HepG2 (cell line): Measurements from ENCODE around the gene CLDN14. TPM values are rescaled to one million over a fixed set of nuclear protein-coding genes. Genes with fewer than 3 reads are reported as not detected.
A peak's percentile ranks its signal among the peaks of the same experiment; 100 is the strongest.

Experiments used
- AHR ChIP-seq: IDR thresholded peaks from 2 replicates; pipeline ENCODE4 v1.6.1; 2018; ENCODE audit warnings: missing genetic modification reagents, missing compliant biosample characterization
- ARNT ChIP-seq: fragments of 450-650 bp; IDR thresholded peaks from 2 replicates; pipeline ENCODE4 v1.6.1; 2017
- ATF7 ChIP-seq, 2 experiments: fragments of 450-650 bp in 1 of 2; sonication (generic) in 1 of 2; formaldehyde crosslinking in 1 of 2; IDR thresholded peaks; 2 replicates each; pipeline versions ENCODE4 v1.4.0 to v1.6.1; 2016 to 2020; ENCODE audit warnings: antibody characterized with exemption in 1 of 2, mild to moderate bottlenecking in 1 of 2, missing genetic modification reagents in 1 of 2
- CREBL2 ChIP-seq: sonication (generic); formaldehyde crosslinking; IDR thresholded peaks from 2 replicates; pipeline ENCODE4 v1.8.1; 2023; ENCODE audit warnings: missing genetic modification reagents, mild to moderate bottlenecking, borderline replicate concordance
- EED ChIP-seq: sonication (generic); formaldehyde crosslinking; IDR thresholded peaks from 2 replicates; pipeline ENCODE4 v1.5.0; 2020; ENCODE audit warnings: mild to moderate bottlenecking, missing genetic modification reagents
- ESRRA ChIP-seq: sonication (generic); formaldehyde crosslinking; IDR thresholded peaks from 2 replicates; pipeline ENCODE4 v1.5.1; 2020; ENCODE audit warnings: mild to moderate bottlenecking, low read depth, missing genetic modification reagents
- NFKB2 ChIP-seq: sonication (generic); formaldehyde crosslinking; IDR thresholded peaks from 2 replicates; pipeline ENCODE4 v1.4.0; 2020; ENCODE audit warnings: missing genetic modification reagents, borderline replicate concordance
- PHF21A ChIP-seq: sonication (generic); formaldehyde crosslinking; IDR thresholded peaks from 2 replicates; pipeline ENCODE4 v1.5.0; 2020; ENCODE audit warnings: mild to moderate bottlenecking, missing genetic modification reagents
- SIX1 ChIP-seq: sonication (generic); formaldehyde crosslinking; IDR thresholded peaks from 2 replicates; pipeline ENCODE4 v1.4.0; 2020; ENCODE audit warnings: missing genetic modification reagents, borderline replicate concordance
- SRF ChIP-seq: IDR thresholded peaks from 2 replicates; pipeline ENCODE4 v1.6.1; 2011; ENCODE audit warnings: mild to moderate bottlenecking, low read depth, low read length, moderate library complexity
- XBP1 ChIP-seq: sonication (generic); formaldehyde crosslinking; IDR thresholded peaks from 2 replicates; pipeline ENCODE4 v1.5.0; 2020; ENCODE audit warnings: missing genetic modification reagents
- YEATS4 ChIP-seq: sonication (generic); formaldehyde crosslinking; IDR thresholded peaks from 2 replicates; pipeline ENCODE4 v1.4.0; 2020; ENCODE audit warnings: missing genetic modification reagents, borderline replicate concordance
- ZBTB43 ChIP-seq: sonication (generic); formaldehyde crosslinking; conservative IDR thresholded peaks from 2 replicates; pipeline ENCODE4 v1.4.0; 2020; ENCODE audit warnings: missing genetic modification reagents
- ZFP37 ChIP-seq: sonication (generic); formaldehyde crosslinking; IDR thresholded peaks from 2 replicates; pipeline ENCODE4 v1.4.0; 2020; ENCODE audit warnings: missing genetic modification reagents, borderline replicate concordance
- ZFP91 ChIP-seq: sonication (generic); formaldehyde crosslinking; IDR thresholded peaks from 2 replicates; pipeline ENCODE4 v1.9.0; 2022; ENCODE audit warnings: missing genetic modification reagents, mild to moderate bottlenecking, borderline replicate concordance
- ZGPAT ChIP-seq: IDR thresholded peaks from 2 replicates; pipeline ENCODE4 v1.6.1; 2016; ENCODE audit warnings: mild to moderate bottlenecking
- ZKSCAN8 ChIP-seq: IDR thresholded peaks from 2 replicates; pipeline ENCODE4 v1.6.1; 2016; ENCODE audit warnings: borderline replicate concordance, missing genetic modification reagents, missing compliant biosample characterization
- ZMYM4 ChIP-seq: sonication (generic); formaldehyde crosslinking; IDR thresholded peaks from 2 replicates; pipeline ENCODE4 v1.8.1; 2023; ENCODE audit warnings: mild to moderate bottlenecking, missing genetic modification reagents
- ZNF143 ChIP-seq: sonication (generic); formaldehyde crosslinking; IDR thresholded peaks from 2 replicates; pipeline ENCODE4 v1.4.0; 2020; ENCODE audit warnings: missing genetic modification reagents
- ZNF264 ChIP-seq: sonication (generic); formaldehyde crosslinking; IDR thresholded peaks from 2 replicates; pipeline ENCODE4 v1.4.0; 2020; ENCODE audit warnings: missing genetic modification reagents
- ZNF564 ChIP-seq: sonication (generic); formaldehyde crosslinking; IDR thresholded peaks from 2 replicates; pipeline ENCODE4 v1.8.1; 2023; ENCODE audit warnings: mild to moderate bottlenecking, missing genetic modification reagents
- ZNF574 ChIP-seq: sonication (generic); formaldehyde crosslinking; IDR thresholded peaks from 2 replicates; pipeline ENCODE4 v1.4.0; 2020; ENCODE audit warnings: missing genetic modification reagents
- ZNF644 ChIP-seq: IDR thresholded peaks from 2 replicates; pipeline ENCODE4 v1.6.1; 2016; ENCODE audit warnings: low read depth
- ZNF674 ChIP-seq: sonication (generic); formaldehyde crosslinking; IDR thresholded peaks from 2 replicates; pipeline ENCODE4 v1.5.0; 2020; ENCODE audit warnings: low read depth, mild to moderate bottlenecking, missing genetic modification reagents
- ZSCAN9 ChIP-seq: IDR thresholded peaks from 2 replicates; pipeline ENCODE4 v1.6.1; 2016; ENCODE audit warnings: borderline replicate concordance
- polyA plus RNA-seq, 8 experiments: library from polyadenylated mRNA; depleted of rRNA in 3 of 8; stranded (reverse) in 7 of 8; unstranded in 1 of 8; fragments of >200 nt; fragmentation: Illumina TruSeq in 4 of 8; extraction: Trizol in 4 of 8; gene quantifications; 2 replicates each; pipeline versions ENCODE4 v1.2.1 to v1.2.3, GENCODE V29; 2011 to 2016; ENCODE audit warnings: low read depth in 4 of 8, missing spikeins in 1 of 8, mixed read lengths in 1 of 8; ENCODE audit not compliant: insufficient read depth in 1 of 8
- total RNA-seq, 5 experiments: library from RNA; depleted of rRNA; stranded (reverse); fragments of >200 nt; fragmentation: Illumina TruSeq; extraction: Trizol; gene quantifications; 2 replicates each; pipeline ENCODE4 v1.2.3, GENCODE V29; 2016; ENCODE audit warnings: low read depth in 1 of 5

CLDN14 gene
- total and polyA plus RNA-seq, 2 of the 13 experiments (the other 11 are each of a cell fraction or from before 2014, with no cell fraction given) = 1.1 to 1.4 TPM

GRCh38 chr21:36481639-36482038, 1.7 kb upstream of the CLDN14 start (continued):
- TF ChIP-seq AHR (CRISPR knock-in tag) (no peak), ATF7 (IDR thresholded peaks at IDR 0.05) (peak; percentile 41; the same call in 1 of the 2 replicates), ATF7 (CRISPR knock-in tag; IDR thresholded peaks at IDR 0.05) (no peak; the same call in 1 of the 2 replicates), ZMYM4 (CRISPR knock-in tag) (peak; percentile 79), ZSCAN9 (CRISPR knock-in tag) (peak; percentile 82), SIX1 (CRISPR knock-in tag) (peak; percentile 82), ZNF574 (CRISPR knock-in tag) (peak; percentile 84), ZGPAT (peak; percentile 92), ZBTB43 (CRISPR knock-in tag) (no peak), NFKB2 (CRISPR knock-in tag) (no peak), XBP1 (CRISPR knock-in tag) (no peak), ZNF674 (no peak), ZNF143 (CRISPR knock-in tag) (no peak), ZNF564 (CRISPR knock-in tag) (no peak), ZNF264 (CRISPR knock-in tag) (peak; percentile 90), PHF21A (CRISPR knock-in tag) (peak; percentile 89), EED (CRISPR knock-in tag) (no peak), CREBL2 (CRISPR knock-in tag) (no peak), ARNT (no peak), ZFP91 (CRISPR knock-in tag) (0 out of 2 replicates have a peak, but pooled peaks have one; percentile 33), ZFP37 (CRISPR knock-in tag) (0 out of 2 replicates have a peak, but pooled peaks have one; percentile 41), ZKSCAN8 (peak; percentile 50; the same call in 1 of the 2 replicates), YEATS4 (peak; percentile 68; the same call in 1 of the 2 replicates), ESRRA (CRISPR knock-in tag) (peak; percentile 95), ZNF644 (peak; percentile 59), SRF (no peak)
